Measurements from ENCODE around the gene GAD1.

DNA sequence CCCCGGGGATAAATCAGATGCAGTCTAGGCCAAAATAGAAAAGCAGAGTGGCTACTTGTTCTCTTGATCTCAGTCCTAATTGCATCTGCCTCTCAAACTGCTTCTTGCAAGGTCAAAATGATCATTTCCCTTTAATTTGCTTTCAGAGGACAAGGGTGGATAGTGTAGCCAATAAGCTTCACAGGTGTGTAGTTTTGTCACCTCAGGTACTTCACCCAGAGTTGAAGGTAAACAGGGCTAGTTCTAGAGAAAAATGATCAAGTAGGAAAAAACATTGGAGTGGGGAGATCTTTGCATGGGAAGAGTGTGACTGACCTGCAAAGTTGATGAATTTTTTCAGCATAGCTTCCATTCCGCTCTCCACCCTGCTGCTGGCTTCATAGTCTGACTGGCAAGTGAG is 37.8 kb upstream of the GAD1 start:
- TF ChIP-seq, protein P1, sequence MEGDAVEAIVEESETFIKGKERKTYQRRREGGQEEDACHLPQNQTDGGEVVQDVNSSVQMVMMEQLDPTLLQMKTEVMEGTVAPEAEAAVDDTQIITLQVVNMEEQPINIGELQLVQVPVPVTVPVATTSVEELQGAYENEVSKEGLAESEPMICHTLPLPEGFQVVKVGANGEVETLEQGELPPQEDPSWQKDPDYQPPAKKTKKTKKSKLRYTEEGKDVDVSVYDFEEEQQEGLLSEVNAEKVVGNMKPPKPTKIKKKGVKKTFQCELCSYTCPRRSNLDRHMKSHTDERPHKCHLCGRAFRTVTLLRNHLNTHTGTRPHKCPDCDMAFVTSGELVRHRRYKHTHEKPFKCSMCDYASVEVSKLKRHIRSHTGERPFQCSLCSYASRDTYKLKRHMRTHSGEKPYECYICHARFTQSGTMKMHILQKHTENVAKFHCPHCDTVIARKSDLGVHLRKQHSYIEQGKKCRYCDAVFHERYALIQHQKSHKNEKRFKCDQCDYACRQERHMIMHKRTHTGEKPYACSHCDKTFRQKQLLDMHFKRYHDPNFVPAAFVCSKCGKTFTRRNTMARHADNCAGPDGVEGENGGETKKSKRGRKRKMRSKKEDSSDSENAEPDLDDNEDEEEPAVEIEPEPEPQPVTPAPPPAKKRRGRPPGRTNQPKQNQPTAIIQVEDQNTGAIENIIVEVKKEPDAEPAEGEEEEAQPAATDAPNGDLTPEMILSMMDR (conservative IDR thresholded peaks at IDR 0.05; ENCODE audit: low read length), result no peak
- no peak for TF ChIP-seq EZH2phosphoT487 (IDR thresholded peaks at IDR 0.05; ENCODE audit: borderline replicate concordance, low read depth, low read length)

Measured in OCI-LY7 (cell line).